AG04450 (cell line): ENCODE data around the gene TIMP2. TPM values are rescaled to one million over a fixed set of nuclear protein-coding genes. Genes with fewer than 3 reads are reported as not detected.
A peak's percentile ranks its signal among the peaks of the same experiment; 100 is the strongest.

Experiments
- CTCF ChIA-PET: fragments of 300-600, 350-600 bp; formaldehyde crosslinking; extraction: SDS; loops from one replicate; lab custom pipeline; 2022; ENCODE audit warnings: antibody characterized with exemption, inconsistent platforms; lab: Charles Lee
- POLR2A ChIA-PET: fragments of 350-600 bp; formaldehyde crosslinking; extraction: SDS; loops from one replicate; lab custom pipeline; 2021; ENCODE audit warnings: antibody characterized with exemption, inconsistent platforms; lab: Yijun Ruan, JAX
- DNase-seq: peaks from one replicate; pipeline ENCODE4 v3.0.0-alpha.2; 2011; ENCODE audit warnings: low read depth, low spot score
- H3K27ac ChIP-seq: one replicate; pipeline ENCODE4 v1.5.1; 2012; ENCODE audit warnings: low read depth, low read length, control low read depth
- H3K27me3 ChIP-seq: one replicate; pipeline ENCODE4 v1.6.0; 2012; ENCODE audit warnings: low read length; ENCODE audit not compliant: control insufficient read depth, insufficient read depth
- H3K4me3 ChIP-seq: 2 replicates; pipeline ENCODE4 v1.5.1; 2011; ENCODE audit warnings: mild to moderate bottlenecking, low read depth, low read length, control low read depth
- H3K9me3 ChIP-seq: 2 replicates; pipeline ENCODE4 v1.5.1; 2012; ENCODE audit warnings: low read length; ENCODE audit not compliant: control insufficient read depth, insufficient read depth
- polyA plus RNA-seq: library from polyadenylated mRNA; depleted of rRNA; stranded (reverse); fragments of >200 nt; gene quantifications from 2 replicates; pipeline ENCODE4 v1.2.3, GENCODE V29; 2011
- TF ChIP-seq, protein P1 (sequence below): IDR thresholded peaks from 2 replicates; pipeline ENCODE4 v1.5.1; 2011; ENCODE audit warnings: low read depth, low read length, control low read depth, inconsistent platforms

Gene TIMP2
- polyA plus RNA-seq, 1 experiment = 356 TPM

DNA sequence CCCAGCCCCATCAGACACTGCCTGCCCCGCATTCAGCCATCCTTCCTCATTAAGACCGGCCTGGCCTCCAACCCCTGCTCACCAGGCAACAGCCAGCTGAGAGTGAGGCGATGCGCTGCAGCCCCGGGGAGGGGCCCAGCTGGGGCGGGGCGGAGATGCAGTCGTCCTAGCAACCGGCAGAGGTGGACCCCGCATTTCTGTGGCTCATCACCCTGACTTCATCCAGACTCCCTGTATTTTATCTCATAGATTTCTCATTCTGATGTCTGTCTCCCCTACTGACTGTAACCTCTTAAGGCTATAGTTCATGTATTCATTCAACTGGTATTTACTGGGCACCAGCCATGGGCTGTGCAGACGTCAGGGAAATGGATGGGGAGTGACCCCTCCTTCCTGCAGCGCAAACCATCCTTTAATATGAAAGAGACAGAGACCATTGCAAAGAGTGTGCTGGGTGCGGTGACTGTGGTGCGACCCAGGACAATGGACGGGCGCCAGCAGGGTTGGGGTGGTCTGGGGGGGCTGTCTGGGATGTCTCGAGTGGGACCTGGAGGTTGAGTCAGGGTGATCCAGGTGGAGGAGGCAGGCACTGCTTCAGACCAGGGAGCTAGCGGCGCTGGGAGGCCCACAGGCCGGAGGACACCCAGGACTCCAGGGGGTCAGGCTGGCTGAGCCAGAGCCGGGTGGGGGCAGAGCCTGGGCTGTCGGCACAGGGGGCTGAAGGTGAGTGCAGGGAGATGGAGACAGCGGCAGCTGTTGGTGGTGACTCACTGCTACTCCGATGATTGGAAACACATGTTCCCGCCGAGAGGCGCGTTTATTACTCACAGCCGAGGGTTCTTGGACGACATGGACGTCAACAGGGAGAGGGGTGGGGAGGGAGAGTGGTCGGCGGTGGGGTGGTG is 10.5 kb upstream of the TIMP2 start:
- TF ChIP-seq, protein P1, sequence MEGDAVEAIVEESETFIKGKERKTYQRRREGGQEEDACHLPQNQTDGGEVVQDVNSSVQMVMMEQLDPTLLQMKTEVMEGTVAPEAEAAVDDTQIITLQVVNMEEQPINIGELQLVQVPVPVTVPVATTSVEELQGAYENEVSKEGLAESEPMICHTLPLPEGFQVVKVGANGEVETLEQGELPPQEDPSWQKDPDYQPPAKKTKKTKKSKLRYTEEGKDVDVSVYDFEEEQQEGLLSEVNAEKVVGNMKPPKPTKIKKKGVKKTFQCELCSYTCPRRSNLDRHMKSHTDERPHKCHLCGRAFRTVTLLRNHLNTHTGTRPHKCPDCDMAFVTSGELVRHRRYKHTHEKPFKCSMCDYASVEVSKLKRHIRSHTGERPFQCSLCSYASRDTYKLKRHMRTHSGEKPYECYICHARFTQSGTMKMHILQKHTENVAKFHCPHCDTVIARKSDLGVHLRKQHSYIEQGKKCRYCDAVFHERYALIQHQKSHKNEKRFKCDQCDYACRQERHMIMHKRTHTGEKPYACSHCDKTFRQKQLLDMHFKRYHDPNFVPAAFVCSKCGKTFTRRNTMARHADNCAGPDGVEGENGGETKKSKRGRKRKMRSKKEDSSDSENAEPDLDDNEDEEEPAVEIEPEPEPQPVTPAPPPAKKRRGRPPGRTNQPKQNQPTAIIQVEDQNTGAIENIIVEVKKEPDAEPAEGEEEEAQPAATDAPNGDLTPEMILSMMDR = no peak
- peak overlapping the region; percentile 36 for H3K4me3 ChIP-seq
- CTCF ChIA-PET = interaction anchor here (0.7 to 1.0 kb wide), 2 partner anchors 70 kb away, joined by 3 read pairs; no protein-coding TSS in a partner anchor
- peak overlapping the region; percentile 100 for H3K27ac ChIP-seq
- peak; percentile 93 for DNase-seq
- POLR2A ChIA-PET = interaction anchor here (1.0 to 3.4 kb wide), 4 partner anchors 12 to 73 kb away, joined by 3 to 26 read pairs (median 6); partner anchors contain the start of gene TIMP2
- H3K9me3 ChIP-seq = no peaks in the 10 kb centered on the region; the same call in 1 of the 2 replicates
- no peaks in the 10 kb centered on the region for H3K27me3 ChIP-seq

DNA sequence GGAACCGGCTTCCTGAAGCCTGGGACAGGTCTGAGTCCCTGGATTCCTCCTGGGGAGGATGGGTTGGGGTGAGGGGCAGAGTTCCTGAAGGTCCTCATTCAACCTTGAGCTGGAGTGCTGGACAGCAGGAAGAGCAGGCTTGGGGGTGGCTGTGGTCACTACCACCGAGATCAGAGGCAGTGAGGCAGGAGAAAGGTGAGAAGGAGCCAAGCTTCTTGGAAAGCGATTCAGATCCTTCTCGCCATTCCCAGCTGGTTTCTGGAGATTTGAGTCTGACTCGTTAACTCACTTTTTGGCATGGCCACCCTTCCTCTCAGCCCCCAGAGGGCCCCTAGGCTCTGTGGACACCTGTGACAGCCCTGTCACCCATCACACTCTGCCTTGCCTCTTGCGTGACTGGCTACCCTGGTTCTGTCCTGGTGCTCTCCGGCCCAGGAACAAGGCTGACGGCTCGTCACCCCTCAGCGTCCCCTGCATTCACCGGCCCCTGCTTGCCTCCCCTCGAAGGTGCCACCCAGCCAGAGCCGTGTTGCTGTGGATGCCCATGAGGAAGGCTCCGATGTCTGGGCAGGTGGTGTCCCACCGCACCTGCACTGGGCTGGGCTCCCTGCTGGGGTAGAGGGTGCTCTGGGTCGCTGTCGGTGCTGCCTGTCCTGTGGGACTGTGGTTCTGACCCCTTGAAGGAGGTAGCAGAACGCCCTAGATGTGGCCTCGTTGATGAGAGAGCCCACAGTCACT is 9.7 kb upstream of the TIMP2 start:
- POLR2A ChIA-PET = interaction anchor here (0.6 to 3.4 kb wide), 7 partner anchors 11 to 145 kb away, joined by 3 to 26 read pairs (median 4); partner anchors contain the start of gene TIMP2
- peak overlapping the region; percentile 100 for H3K27ac ChIP-seq
- CTCF ChIA-PET = interaction anchor here (1.0 to 1.3 kb wide), 2 partner anchors 37 to 69 kb away, joined by 3 to 5 read pairs; no protein-coding TSS in a partner anchor
- H3K27me3 ChIP-seq = no peaks in the 10 kb centered on the region
- no peaks in the 10 kb centered on the region; the same call in 1 of the 2 replicates for H3K9me3 ChIP-seq
- H3K4me3 ChIP-seq = peak overlapping the region; percentile 25
- no peak for DNase-seq
- TF ChIP-seq, protein P1 = no peak

DNA sequence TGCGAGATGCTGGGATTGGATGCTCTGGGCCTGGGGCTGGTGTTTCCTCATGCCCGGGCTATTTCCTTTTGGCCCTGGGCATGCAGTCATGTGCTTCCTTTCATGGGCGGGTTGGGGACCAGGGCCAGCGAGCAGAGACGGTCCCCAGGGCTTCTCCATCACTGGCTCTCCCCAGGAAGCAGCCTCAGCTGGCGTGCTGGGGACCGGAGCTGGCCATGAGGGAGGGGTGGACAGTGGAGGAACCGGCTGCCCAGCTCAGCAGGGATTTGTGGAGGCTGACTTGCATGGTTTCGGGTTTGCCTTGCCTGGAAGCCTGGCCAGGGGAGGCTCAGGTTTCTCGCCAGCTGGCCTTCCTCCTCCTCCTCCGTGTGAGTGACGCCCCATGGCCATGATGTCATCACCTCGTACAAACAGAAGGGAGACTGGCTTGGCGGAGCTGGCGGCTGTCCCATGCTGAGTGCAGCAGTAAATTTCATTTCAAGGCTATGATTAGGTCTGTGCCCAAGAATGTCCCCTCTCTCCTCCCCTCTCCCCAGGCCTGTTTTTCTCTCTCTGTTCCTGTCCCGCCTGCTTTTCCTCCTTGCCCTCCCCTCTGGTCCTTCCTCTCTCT is 8.9 kb upstream of the TIMP2 start:
- peak overlapping the region; percentile 100 for H3K27ac ChIP-seq
- H3K4me3 ChIP-seq = peak overlapping the region; percentile 45
- H3K9me3 ChIP-seq = no peaks in the 10 kb centered on the region; the same call in 1 of the 2 replicates
- H3K27me3 ChIP-seq = no peaks in the 10 kb centered on the region
- POLR2A ChIA-PET = interaction anchor here (0.6 to 3.4 kb wide), 8 partner anchors 10 to 1329 kb away, joined by 3 to 26 read pairs (median 4); partner anchors contain the start of gene TIMP2
- TF ChIP-seq, protein P1 = no peak
- CTCF ChIA-PET = interaction anchor here (0.6 to 1.3 kb wide), 3 partner anchors 37 to 69 kb away, joined by 3 to 5 read pairs (median 3); no protein-coding TSS in a partner anchor
- peak; percentile 99 for DNase-seq

DNA sequence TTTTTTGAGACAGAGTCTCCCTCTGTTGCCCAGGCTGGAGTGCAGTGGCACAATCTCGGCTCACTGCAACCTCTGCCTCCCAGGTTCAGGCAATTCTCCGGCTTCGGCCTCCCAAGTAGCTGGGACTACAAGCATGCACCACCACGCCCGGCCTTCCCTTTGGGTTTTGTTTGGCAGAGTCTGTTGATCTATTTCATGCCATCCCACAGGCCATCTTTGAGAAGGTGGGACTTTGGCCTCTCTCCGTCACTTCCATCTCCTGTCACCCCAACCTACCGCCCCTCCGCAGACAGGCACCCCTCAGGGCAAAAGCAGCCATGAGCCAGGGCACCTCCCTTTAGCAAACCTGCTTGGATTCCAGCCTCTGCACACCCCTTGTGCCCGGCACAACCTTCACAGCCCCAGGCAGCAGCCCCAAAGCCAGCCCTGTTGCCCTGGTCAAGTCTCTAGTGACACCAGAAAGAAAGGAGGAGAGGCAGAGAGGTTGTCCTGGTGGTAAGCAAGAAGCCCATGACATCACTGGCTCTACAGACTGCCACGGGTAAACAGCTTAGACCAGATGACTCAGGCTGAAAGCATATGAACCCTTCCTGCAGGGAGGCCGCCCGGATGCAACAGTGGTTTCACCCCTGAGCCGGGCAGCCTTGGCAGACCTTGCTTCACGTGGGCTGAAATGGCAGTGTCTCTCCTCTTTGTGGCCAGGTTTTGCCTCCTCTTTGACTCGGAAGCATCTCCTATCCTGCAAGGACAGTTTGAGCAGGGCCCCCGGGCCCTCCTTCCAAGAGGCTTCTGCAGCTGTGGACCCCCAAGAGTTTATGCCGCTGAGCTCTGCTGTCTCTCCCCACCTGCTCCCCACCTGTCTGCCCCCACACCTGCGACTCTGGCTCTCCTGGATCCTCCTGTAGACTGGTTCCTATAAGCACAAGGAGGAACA is 8.1 kb upstream of the TIMP2 start:
- ChIA-PET POLR2A (interaction anchor here (0.5 to 3.4 kb wide), 7 partner anchors 9 to 1330 kb away, joined by 3 to 26 read pairs (median 5); partner anchors contain the start of gene TIMP2), CTCF (interaction anchor here (0.6 to 1.3 kb wide), 2 partner anchors 38 to 68 kb away, joined by 3 to 5 read pairs; no protein-coding TSS in a partner anchor)
- Histone ChIP-seq H3K4me3 (peak overlapping the region; percentile 45), H3K27ac (peak overlapping the region; percentile 100), H3K9me3 (no peaks in the 10 kb centered on the region; the same call in 1 of the 2 replicates), H3K27me3 (no peaks in the 10 kb centered on the region)
- DNase-seq = peak; percentile 94
- TF ChIP-seq, protein P1 = no peak
